Endothelial cell of umbilical vein (primary cell): ENCODE results near the gene LRRC70. TPM values are rescaled to one million over a fixed set of nuclear protein-coding genes. Genes with fewer than 3 reads are reported as not detected.

Experiments
- BruUV-seq: library from RNA; stranded (reverse); fragments of 400-500 nt; replicated peaks from 2 replicates; lab custom pipeline; 2021; lab: Mats Ljungman, UMichigan
- CTCF ChIA-PET: fragments of 300-600, 350-600 bp; sonication (Branson Sonifier 250); formaldehyde crosslinking; loops from one replicate; lab custom pipeline; 2021; ENCODE audit warnings: antibody characterized with exemption, inconsistent platforms; lab: Charles Lee
- POLR2A ChIA-PET: fragments of 300-600, 350-600 bp; sonication (Branson Sonifier 250); formaldehyde crosslinking; loops from one replicate; lab custom pipeline; 2021; ENCODE audit warnings: antibody characterized with exemption, inconsistent platforms; lab: Charles Lee
- DNase-seq: peaks from one replicate; pipeline ENCODE4 v3.0.0-alpha.2; 2011; ENCODE audit warnings: low read depth, low spot score
- FAIRE-seq: peaks from 2 replicates; lab custom pipeline; 2011; peaks lifted over from hg19 to GRCh38; lab: Jason Lieb, UNC
- H2AFZ ChIP-seq: 2 replicates; pipeline ENCODE4 v1.6.0; 2012; ENCODE audit warnings: low read depth, low read length, control low read depth, inconsistent platforms
- H3K27ac ChIP-seq: 2 replicates; pipeline ENCODE4 v1.5.1; 2011; ENCODE audit warnings: low read depth, mild to moderate bottlenecking, control low read depth, low read length, moderate library complexity; ENCODE audit not compliant: insufficient read depth
- H3K27me3 ChIP-seq, 2 experiments: 2 replicates each; pipeline versions ENCODE4 v1.6.0 to v1.6.1; 2011; ENCODE audit warnings: low read length in 2 of 2, mixed read lengths in 1 of 2; ENCODE audit not compliant: control insufficient read depth in 2 of 2, insufficient read depth in 2 of 2
- H3K36me3 ChIP-seq, 2 experiments: 2 replicates in 1 of 2; 3 replicates in 1 of 2; pipeline ENCODE4 v1.5.1; 2011; ENCODE audit warnings: low read length in 2 of 2, mild to moderate bottlenecking in 1 of 2, moderate library complexity in 1 of 2; ENCODE audit not compliant: control insufficient read depth in 2 of 2, insufficient read depth in 2 of 2; ENCODE audit errors: extremely low read depth in 1 of 2
- H3K4me1 ChIP-seq: 3 replicates; pipeline ENCODE4 v1.5.1; 2011; ENCODE audit warnings: mild to moderate bottlenecking, low read length; ENCODE audit not compliant: control insufficient read depth, insufficient read depth; ENCODE audit errors: extremely low read depth
- H3K4me2 ChIP-seq: 2 replicates; pipeline ENCODE4 v1.6.1; 2011; ENCODE audit warnings: low read length, control low read depth, mixed read lengths; ENCODE audit not compliant: insufficient read depth
- H3K4me3 ChIP-seq, 3 experiments: fragments of 200-600 bp in 1 of 3; sonication (generic), shearing (Covaris generic) in 1 of 3; replicated peaks in 1 of 3; 2 replicates each; pipeline ENCODE4 v1.5.1; 2011 to 2016; ENCODE audit warnings: control low read depth in 3 of 3, low read length in 3 of 3, mild to moderate bottlenecking in 2 of 3, inconsistent platforms in 1 of 3, low read depth in 1 of 3, moderate library complexity in 1 of 3; ENCODE audit not compliant: insufficient read depth in 1 of 3
- H3K79me2 ChIP-seq: 2 replicates; pipeline ENCODE4 v1.6.0; 2012; ENCODE audit warnings: low read length, inconsistent platforms; ENCODE audit not compliant: control insufficient read depth, insufficient read depth
- H3K9ac ChIP-seq: replicated peaks from 2 replicates; pipeline ENCODE3; 2011; ENCODE audit warnings: low read length, control low read depth; ENCODE audit not compliant: insufficient read depth; ENCODE audit errors: extremely low read depth
- H3K9me1 ChIP-seq: replicated peaks from 3 replicates; pipeline ENCODE4 v1.6.0; 2011; ENCODE audit warnings: mild to moderate bottlenecking, low read length; ENCODE audit not compliant: control insufficient read depth, insufficient read depth; ENCODE audit errors: extremely low read depth
- H3K9me3 ChIP-seq: replicated peaks from 2 replicates; pipeline ENCODE4 v1.5.1; 2012; ENCODE audit warnings: low read length, inconsistent platforms; ENCODE audit not compliant: control insufficient read depth, insufficient read depth
- H4K20me1 ChIP-seq: replicated peaks from 2 replicates; pipeline ENCODE3; 2011; ENCODE audit warnings: mild to moderate bottlenecking, low read length; ENCODE audit not compliant: control insufficient read depth, insufficient read depth; ENCODE audit errors: extremely low read depth
- EZH2 ChIP-seq: IDR thresholded peaks from 2 replicates; pipeline ENCODE4 v1.6.1; 2012; ENCODE audit warnings: borderline replicate concordance, low read depth, mild to moderate bottlenecking, moderate library complexity, low read length, inconsistent platforms; ENCODE audit not compliant: severe bottlenecking
- FOS ChIP-seq: IDR thresholded peaks from 2 replicates; pipeline ENCODE4 v1.6.1; 2011; ENCODE audit warnings: mild to moderate bottlenecking, low read length, moderate library complexity, borderline replicate concordance; ENCODE audit not compliant: insufficient read depth
- MAX ChIP-seq: IDR thresholded peaks from 2 replicates; pipeline ENCODE4 v1.6.1; 2011; ENCODE audit not compliant: insufficient read depth, insufficient read length
- POLR2A ChIP-seq: IDR thresholded peaks from 2 replicates; pipeline ENCODE4 v1.6.1; 2012; ENCODE audit warnings: low read depth, mild to moderate bottlenecking, control low read depth, low read length
- POLR2AphosphoS5 ChIP-seq: IDR thresholded peaks from 2 replicates; pipeline ENCODE4 v1.6.1; 2012; ENCODE audit warnings: low read depth, mild to moderate bottlenecking, control low read depth, low read length, moderate library complexity; ENCODE audit not compliant: insufficient read depth
- dilution Hi-C: fragments of 300-500 bp; cut with MboI; formaldehyde crosslinking; loops from one replicate; pipeline ENCODE4 v1.15.0; 2019; ENCODE audit warnings: low sequenced_read_pairs; ENCODE audit not compliant: extremely low pct_ligation_motif_present
- intact Hi-C: fragments of 100-400 bp; cut with micrococcal nuclease; formaldehyde crosslinking; loops from one replicate; pipeline ENCODE4 v1.10.0; 2022
- polyA plus RNA-seq, 4 experiments: library from polyadenylated mRNA; depleted of rRNA in 3 of 4; stranded (reverse) in 3 of 4; unstranded in 1 of 4; fragments of >200 nt; gene quantifications; 2 replicates each; pipeline versions ENCODE4 v1.2.1 to v1.2.3, GENCODE V29; 2011 to 2012; ENCODE audit warnings: missing spikeins in 1 of 4
- total RNA-seq: library from RNA; stranded (reverse); gene quantifications from 2 replicates; pipeline ENCODE4 v1.2.3, GENCODE V29; 2021

The LRRC70 gene
- total and polyA plus RNA-seq, 2 donors (not counting 3 experiments of a cell fraction or from before 2014, with no cell fraction given): 24.5 to 32.6 TPM

- no peak overlapping the region for H2AFZ ChIP-seq
- no peak for TF ChIP-seq MAX
- TF ChIP-seq POLR2AphosphoS5: no peak
- no peak for TF ChIP-seq EZH2
- no peak for TF ChIP-seq FOS
- H3K4me2 ChIP-seq: no peak overlapping the region
- H3K27ac ChIP-seq: no peak overlapping the region
- dilution Hi-C loops (no loop called here), intact Hi-C loops (no loop called here)
- H3K9me1 ChIP-seq: no peaks in the 10 kb centered on the region
- no peaks in the 10 kb centered on the region for H3K9me3 ChIP-seq
- BruUV-seq: no TSS peak
- H3K36me3 ChIP-seq: peaks cover 6 to 13% of the 10 kb centered on the region in 2 experiments
- H3K27me3 ChIP-seq: no peaks in the 10 kb centered on the region
- no peak for FAIRE-seq
- peaks cover 3% of the 10 kb centered on the region for H4K20me1 ChIP-seq
- DNase-seq: no peak
- no peak overlapping the region for H3K9ac ChIP-seq
- H3K79me2 ChIP-seq: peaks cover 47% of the 10 kb centered on the region
- peaks cover 16% of the 10 kb centered on the region for H3K4me1 ChIP-seq
- ChIA-PET POLR2A (interaction anchor here (0.7 kb wide), 1 partner anchor 79 kb away, joined by 4 read pairs; no protein-coding TSS in a partner anchor), CTCF (interaction anchor here (1.9 kb wide), 1 partner anchor 136 kb away, joined by 9 read pairs; no protein-coding TSS in a partner anchor)
- no peak overlapping the region for H3K4me3 ChIP-seq
Observed at GRCh38 chr5:62596096-62596495, 17.5 kb downstream of the LRRC70 start.

GRCh38 chr5:62596691-62597090 is 18.1 kb downstream of the LRRC70 start:
- DNase-seq (no peak), FAIRE-seq (no peak)
- POLR2A ChIA-PET: interaction anchor here (0.7 kb wide), 1 partner anchor 79 kb away, joined by 4 read pairs; no protein-coding TSS in a partner anchor

More at GRCh38 chr5:62596691-62597090, 18.1 kb downstream of the LRRC70 start:
- CTCF ChIA-PET: interaction anchor here (0.7 to 1.9 kb wide), 2 partner anchors 10 to 137 kb away, joined by 4 to 9 read pairs; no protein-coding TSS in a partner anchor
- Histone ChIP-seq H3K9me1 (no peaks in the 10 kb centered on the region), H3K9me3 (no peaks in the 10 kb centered on the region), H2AFZ (no peak overlapping the region), H4K20me1 (peaks cover 3% of the 10 kb centered on the region), H3K9ac (no peak overlapping the region), H3K79me2 (peaks cover 47% of the 10 kb centered on the region), H3K27ac (no peak overlapping the region), H3K4me1 (peaks cover 16% of the 10 kb centered on the region), H3K4me3 (no peak overlapping the region), H3K27me3 (no peaks in the 10 kb centered on the region), H3K4me2 (no peak overlapping the region), H3K36me3 (peaks cover 6 to 10% of the 10 kb centered on the region in 2 experiments)
- intact Hi-C loops (no loop called here), dilution Hi-C loops (no loop called here)
- no TSS peak for BruUV-seq
- no peak for TF ChIP-seq POLR2A
